ENCODE measurements around the gene MYCBP.

DNA sequence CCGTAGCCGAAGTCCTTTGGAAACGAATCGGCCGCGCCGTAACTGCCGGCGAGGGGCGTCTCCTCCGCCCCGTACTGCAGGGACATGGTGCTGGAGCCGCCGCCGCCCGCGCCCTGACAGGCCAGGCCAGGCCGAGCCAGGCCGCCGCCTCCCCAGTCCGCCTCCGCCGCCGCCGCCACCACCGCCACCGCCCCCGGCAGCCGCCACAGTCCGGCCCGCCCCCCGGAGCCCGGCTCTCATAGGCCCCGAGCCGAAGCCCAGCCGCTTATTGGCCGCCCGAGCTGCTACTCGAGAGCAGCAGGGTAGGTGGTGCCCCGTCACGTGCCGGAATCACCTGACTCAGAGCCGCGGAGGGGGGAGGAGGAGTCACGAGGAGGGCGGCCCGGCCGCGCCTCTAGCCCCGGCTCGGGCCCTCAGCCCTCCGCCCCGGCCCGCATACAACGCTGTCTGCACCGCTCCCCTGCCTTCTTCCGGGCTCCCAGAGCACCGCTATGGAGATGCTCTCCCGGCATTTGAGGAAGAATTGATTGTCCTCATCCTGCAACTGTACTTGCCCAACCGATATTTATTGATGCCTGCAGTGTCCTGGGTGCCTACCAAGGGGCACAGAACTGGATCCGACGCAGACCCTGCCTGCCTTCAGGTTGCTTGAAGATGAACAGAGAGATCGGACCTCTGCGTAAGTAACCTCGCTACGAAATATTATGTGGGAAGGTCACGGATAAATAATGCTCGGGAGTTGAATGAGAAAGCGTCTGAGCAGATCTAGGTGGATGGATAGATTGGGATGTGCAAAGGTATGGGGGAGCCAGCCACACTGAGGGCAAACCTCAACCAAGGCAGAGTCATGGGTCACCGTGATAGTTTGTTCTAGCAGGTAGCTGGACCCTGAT lies 13.3 kb downstream of the MYCBP start, which contains the start of gene RRAGC:
- TF ChIP-seq, protein P1, sequence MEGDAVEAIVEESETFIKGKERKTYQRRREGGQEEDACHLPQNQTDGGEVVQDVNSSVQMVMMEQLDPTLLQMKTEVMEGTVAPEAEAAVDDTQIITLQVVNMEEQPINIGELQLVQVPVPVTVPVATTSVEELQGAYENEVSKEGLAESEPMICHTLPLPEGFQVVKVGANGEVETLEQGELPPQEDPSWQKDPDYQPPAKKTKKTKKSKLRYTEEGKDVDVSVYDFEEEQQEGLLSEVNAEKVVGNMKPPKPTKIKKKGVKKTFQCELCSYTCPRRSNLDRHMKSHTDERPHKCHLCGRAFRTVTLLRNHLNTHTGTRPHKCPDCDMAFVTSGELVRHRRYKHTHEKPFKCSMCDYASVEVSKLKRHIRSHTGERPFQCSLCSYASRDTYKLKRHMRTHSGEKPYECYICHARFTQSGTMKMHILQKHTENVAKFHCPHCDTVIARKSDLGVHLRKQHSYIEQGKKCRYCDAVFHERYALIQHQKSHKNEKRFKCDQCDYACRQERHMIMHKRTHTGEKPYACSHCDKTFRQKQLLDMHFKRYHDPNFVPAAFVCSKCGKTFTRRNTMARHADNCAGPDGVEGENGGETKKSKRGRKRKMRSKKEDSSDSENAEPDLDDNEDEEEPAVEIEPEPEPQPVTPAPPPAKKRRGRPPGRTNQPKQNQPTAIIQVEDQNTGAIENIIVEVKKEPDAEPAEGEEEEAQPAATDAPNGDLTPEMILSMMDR (IDR thresholded peaks at IDR 0.05): peak in 1 of 3 experiments; percentile 14
- TF ChIP-seq EP300 (IDR thresholded peaks at IDR 0.05) (peak; percentile 14), POLR2AphosphoS5 (IDR thresholded peaks at IDR 0.05) (peak; percentile 83 to 88)
